Activated CD4-positive, alpha-beta T cell treated with anti-CD3 and anti-CD28 coated beads, Interleukin-2, Interleukin-4, amounts not matched to agents 100 ng/mL and 50 ng/mL, durations not matched to agents 16 hours and 8 hours (primary cell): Measurements from ENCODE around the gene POFUT2.

Experiments used
- DNase-seq: peaks from one replicate; pipeline ENCODE4 v3.0.0-alpha.2; 2020; ENCODE audit warnings: low spot score

Gene POFUT2

DNA sequence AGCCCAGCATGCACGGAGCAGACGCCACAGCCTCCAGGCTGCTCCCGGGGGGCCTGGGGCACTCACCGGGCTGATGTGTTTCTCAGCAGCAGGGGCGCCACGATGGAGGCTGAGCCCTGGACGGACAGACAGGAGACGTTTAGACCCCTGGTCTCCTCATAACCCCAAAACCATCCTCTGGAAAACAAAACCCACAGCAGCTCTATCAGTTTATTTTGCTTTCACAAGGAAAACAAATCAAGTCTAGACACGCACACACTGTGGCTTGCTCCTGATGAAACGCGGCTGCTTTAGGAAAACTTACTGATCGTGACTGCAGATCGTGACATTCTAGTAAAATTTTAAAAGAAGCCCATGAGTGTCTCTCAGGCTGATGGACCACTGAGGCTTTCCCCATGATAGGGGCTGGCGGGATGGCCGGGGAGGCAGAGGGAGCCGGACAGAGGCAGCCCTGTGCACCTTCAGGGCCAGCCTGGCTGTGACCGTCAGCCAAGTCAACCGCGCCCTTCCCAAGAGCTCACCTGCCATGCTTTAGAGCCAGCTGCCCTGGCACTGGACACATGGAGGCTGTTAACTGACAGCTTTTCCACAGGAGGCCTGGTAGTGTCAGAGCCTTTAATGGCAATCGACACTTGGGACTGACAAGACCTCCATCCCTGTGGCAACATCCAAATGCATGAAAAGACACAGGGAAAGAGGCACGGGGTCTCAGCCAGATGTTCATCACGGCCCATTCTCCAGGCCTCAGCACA lies 5.2 kb downstream of the POFUT2 start:
- DNase-seq, result no peak

DNA sequence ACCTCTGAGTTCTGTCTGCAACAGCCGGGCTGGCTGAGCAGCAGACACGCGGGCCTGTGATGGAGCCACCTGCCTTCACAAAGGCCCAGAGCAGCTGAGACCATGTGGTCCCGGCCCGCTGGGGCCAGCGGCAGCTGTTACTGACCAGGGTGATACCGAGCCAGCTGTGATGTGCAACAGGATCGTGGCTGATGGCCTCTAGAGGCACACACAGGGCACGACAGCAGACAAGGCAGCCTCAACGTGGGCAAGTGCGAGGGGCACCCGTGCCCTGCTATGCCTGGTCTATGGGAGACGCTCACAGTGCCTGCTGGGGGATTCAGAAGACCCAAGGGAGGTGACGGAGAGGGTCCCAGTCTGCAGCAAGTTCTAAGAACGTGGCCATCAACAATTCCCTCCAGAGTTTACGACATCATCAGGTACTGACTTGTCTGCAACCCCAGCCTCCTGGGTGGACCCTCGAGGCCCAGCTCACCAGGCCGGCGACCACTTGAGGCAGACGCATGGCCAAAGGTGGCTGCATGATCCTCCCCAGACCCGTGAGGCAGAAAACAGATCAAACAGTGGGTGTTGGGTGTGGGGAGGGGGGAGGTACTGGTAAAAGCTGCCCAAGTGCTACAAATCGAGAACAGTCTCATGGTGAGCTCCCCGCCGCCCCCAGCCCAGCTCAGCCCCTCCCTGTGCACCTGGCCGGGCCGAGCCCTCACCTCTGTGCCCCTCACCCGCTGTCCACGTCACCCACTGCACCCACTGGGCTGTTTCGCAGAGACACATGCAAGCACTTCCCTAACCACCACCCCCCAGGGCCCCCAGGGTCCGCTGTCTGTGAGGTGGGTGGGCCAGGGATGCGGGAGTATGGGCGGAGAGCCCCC lies 6.0 kb downstream of the POFUT2 start:
- no peak for DNase-seq

DNA sequence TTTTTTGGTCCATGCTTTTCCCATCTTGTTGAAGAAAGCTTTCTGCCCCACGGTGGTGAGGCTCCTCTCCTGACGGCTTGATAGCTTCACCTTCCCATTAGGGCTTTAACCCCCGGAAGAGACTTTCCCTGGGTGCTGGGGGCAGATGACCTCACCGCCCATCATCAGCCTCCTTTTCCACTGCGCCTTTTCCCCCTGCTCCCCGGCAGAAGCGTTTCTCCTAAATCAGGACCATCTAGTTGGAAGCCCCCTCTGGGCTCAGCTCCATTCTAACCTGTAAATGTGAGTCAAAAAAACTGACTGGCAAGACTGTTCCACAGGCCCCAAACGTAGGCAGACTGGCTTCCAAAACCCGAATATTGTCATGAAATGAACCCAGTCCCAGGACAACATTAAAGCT lies 6.7 kb downstream of the POFUT2 start:
- no peak for DNase-seq

DNA sequence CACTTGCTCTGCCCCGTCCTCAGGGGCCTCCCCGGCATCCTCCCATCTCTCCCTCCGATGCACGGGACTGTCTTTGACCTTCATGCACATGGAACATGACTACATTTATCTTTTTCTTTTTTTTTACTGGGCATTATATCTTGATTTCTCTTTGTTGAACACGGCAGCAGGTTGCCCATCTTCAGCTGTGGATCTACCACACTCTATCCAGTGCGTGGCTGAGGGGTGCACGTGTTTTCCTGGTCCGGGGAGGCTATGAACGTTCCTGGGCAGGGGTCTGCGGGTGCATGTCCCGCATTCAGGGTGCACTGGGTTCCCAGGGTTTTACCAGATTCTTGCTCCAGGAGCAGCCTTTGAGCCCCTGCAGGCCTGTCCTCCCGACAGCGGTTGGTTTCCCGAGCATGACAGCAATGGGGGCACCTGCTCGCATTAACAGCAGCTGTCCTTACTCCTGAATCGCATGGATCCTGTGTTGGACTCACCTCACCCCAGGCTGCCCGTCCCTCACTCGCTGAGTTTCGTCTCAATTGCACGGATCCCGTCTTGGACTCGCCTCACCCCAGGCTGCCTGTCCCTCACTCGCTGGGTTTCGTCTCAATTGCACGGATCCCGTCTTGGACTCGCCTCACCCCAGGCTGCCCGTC lies 7.4 kb downstream of the POFUT2 start:
- no peak for DNase-seq

DNA sequence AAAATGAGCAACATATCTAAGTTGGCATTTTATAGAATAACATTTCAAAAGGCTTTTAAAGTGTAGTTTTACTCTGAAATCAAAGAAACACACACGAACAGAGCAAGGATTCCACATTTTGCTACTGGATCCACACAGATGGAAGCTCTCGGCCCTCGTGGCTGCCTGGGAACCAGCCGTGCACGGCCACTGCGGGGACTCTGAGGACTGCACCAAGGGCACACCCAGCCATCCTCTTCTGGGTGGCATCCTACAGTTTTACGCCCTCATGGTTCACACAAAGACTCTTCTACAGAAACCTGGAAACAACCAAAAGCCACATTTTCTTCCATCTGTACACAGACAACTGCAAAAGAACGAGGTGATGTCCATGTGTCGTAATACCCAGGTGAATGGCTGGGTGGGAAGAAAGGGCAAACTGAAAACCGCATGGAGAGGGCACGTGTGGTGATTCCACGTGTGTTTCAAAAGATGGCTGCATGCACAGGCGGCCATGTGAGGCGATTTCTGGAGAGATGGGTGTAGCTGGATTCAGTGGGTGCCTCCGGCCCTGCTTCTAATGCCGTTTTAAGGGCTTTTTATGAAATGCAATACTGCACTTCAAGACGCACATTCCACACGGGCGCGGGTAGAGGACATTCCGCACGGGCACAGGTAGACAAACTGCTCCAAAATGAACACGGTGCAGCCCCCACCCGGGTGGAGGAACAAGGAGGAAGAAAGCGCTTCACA lies 8.1 kb downstream of the POFUT2 start:
- DNase-seq, result no peak

DNA sequence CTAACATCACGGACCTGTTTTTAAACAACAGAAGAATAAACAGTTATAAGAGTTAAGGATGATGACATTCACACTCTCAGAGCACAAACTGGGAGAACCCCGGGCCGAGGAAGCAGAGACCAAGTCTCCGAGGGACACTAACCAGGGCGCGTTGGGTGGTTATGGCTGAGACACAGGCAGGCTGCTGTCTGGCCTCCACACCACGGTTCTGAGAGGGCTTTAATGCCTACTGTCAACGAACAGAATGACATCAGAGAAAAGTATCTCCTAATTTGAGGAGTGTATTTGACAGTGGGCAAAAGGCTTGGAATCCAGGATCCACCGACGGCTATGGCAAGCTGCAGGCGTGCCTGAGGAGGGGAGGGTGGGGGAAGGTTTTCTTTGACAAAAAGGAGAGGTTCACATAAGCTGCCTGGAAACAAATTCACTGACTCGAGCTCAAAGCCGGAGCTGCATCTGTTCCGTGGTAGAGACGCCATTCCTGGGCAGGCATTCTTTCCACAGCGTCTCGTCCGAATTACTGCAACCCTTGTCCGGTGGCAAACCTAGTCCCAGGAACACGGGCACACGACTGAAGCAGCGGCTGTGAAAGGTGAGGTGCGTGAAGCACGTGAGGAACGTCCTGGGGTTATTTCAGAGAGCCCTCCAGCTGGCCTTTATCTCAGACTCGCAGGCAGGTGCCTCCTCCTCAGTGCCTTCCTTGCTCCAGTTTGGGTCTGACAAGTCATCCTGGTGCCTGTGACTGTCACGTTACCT lies 9.4 kb downstream of the POFUT2 start:
- no peak for DNase-seq

DNA sequence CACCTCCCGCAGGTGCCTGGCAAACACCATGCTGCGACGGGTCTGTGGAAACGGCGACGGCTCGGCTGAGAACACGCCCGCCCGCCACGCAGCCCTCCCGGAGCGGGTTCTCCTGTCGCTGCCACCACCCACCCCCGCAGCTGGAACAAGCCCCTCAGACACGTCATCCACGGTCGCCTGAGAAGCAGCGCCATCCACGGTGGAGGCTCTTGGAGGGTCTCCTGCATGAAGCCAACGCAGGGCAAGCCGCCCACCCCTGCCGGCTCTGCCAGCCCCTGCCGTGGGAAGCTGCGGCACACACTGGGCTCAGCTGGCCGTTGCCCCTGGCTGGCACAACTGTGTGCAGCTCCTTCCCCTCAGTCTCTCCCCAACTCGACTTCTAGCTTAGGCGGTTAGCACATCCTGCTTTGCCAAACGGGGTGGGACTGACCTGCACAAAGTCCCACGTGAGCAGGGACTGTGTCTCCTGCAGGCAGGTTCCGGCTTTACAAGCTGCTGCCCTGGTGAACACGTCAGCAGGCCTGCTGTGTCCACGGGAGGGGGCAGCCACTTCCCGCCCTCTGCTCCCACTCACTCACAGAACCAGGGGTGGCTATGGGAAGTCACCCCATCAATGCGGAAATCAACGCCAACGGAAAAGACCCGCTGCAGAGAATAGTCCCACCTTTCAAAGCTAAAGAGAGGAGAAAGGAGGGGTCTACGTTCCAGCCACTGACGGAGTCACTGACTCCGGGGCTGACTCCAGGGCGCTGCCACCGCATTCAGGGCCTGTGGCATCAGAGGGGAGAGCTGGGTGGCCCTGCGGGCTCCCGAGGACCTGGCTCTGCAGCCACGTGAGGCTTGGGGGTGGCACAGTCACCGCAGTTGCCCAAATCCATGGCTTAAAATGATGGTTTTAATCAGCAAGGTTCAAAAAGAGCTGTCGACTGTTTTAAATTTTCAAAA lies 10.3 kb downstream of the POFUT2 start:
- DNase-seq, result no peak

DNA sequence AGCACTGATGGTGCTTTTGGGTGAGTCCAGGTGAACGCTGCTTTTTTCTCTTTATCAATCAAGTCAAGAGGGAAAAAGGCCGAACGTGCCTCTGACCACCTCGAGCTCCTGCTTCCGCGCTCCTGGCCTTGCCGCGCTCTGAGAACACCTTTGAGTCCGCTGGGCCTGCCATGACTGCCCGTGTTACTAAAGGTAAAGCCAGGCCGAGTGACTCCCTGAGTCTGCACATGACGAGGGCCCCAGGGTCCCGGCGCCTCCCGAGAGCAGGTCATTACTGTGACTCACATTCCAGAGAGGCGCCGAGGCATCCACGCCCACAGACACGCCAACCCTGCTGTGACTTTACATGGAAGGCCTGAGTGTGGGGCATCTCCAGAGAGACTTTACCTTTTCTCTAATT lies 11.1 kb downstream of the POFUT2 start:
- DNase-seq, result no peak

DNA sequence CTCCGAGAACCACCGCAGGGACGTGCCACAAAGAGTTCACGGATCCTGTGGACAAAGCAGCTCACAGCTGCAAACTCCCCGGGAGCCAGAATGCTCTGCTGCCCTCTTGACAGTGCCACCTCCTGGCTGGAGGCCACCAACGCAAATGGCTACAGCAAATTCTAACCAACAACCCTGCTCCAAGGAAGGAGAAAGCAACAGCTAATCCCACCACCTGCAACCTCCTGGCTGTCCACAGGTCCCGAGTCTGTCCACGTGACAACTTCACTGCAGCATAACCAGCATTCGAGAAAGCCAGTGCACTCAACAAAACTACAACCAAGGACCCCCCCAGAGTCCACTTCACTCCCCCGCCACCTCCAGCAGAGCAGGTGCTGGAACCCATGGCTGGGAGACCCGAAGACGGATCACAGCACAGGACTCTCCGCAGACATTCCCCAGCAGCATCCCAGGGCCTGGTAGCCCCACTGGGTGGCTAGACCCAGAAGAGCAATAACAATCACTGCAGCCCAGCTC lies 17.3 kb downstream of the POFUT2 start:
- DNase-seq, result no peak

DNA sequence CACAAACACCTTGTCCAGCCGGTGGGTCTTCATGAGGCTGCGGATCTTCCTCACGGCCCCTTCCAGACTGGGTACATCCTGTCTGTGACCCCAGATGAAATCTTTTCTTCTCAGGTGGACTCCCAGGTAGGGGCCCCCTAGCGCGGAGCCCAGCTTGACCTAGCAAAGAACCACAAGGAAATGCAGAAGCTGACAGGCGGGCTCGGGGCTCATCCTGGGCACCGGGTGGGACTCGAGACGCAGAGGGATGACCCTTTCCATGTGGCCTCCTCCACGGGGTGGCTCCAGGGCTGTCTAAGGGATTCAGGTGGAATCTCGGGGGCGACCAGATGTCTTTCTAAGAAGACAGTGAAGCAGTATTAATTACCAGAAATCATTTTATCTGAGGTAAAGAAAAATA lies 17.8 kb downstream of the POFUT2 start:
- no peak for DNase-seq

DNA sequence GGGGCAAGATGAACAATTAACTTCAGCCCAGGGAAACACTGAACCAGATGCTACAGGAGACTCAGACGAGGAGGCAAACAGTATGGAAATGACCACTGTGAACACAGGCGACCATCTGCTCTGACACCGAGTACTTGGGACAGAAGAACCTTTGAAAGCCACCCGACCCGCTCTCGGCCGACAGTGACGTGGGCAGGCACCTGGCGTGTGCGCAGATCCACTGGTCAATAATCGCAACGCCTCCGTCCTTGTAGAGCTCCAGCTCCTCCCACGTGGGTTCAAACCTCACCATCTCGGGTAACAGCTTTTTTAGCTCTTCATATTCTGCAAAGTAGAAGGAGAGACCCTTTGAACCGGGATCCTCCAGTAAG lies 20.3 kb downstream of the POFUT2 start:
- DNase-seq, result no peak

DNA sequence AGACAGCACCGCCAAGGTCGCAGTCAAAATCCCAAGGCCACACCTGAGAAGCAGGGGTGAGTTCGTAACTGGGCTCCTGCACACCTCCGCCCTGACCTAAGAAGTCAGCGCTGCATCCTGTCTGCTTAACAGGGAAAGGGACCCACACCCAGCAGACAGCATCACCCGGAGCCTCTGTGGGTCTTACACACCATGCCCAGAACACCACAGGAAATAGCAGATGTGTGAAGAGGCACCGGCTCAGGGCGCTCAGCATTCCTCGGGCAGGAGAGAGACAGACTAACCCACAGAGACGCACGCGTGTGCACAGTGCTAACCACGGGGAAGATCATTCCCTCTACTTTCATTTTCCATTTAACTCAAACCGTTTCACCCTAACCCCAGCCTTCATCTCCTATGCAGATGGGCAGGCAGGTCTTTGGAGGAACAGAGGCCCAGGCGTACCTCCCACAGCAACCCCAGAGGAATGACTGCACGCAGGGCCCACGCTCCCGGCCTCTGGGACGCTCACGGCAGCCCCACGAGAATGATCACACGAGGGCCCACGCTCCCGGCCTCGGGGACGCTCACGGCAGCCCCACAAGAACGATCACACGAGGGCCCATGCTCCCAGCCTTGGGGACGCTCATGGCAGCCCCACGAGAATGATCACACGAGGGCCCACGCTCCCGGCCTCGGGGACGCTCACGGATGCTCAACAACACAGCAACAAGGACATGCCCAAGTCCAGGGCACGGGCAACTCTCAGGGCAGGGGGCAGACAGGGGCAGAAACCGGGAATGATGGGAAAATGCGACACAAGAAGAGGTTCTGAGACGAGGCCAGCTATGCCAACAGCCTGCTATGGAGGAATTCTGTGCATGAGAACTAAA lies 20.9 kb downstream of the POFUT2 start:
- DNase-seq, result peak; percentile 71

DNA sequence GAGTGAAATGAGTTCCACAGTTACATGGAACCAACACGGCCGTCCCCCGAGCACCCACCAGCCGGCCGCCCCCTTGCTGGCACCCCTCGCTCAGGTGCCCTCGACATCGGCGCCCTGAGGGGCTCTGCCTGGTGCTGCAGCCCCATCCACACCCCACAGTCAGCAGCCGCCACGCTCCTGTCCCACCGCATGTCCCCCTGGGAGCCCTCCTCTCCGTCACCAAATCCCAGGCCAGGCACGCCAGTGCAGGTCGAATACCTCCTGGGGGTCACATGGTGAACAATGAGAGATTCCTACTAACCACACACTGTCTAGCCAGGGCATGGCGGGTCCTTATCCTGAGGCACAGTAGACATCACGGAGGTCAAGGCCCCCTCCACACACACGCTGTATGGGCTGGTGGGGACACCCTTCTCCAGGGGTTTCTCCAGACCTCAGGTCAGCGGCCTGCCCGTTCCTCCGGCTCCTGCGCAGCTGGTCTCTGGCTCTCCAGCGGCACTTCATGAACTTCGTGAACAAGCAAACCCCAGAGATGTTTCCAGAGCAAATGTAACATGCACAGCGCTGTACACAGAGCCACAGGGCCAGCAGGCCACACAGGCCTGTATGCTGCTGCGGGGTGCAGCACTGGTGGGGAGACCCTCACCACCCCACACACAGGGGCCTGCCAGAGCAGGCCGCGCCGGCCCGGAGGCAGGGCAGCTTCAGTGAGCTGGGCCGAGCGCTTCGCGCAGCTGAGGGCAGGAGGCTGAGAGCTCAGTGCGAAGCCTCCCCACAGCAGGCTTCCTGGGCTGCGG lies 21.8 kb downstream of the POFUT2 start:
- DNase-seq, result no peak

DNA sequence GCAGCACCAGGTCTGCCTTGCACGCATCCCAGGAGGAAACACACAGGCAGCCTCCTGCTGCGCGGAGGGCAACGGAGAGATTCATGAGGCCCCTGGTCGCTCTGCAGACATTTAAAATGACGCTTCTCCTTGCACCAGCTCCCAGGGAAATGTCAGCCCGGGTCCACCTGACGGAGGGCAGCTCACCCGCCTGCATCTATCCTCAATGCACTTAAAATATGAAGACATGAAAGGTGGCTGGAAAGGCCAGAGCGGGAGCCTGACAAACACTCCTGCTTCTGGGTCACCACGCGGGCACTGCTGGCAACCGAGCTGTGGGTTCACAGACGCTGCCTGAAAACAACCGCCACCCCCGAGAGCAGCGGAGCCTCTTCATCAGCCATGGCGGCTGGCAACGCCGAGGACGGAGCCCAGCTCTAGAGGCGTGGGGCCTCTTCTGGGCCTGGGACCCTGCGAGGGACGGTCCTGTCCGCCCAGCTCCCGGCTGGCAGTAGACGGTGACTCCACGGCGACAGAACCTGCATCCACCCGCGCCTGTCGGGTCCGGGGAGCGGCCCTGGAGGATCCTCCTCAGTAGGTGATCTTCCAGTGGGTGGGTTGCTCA lies 22.7 kb downstream of the POFUT2 start:
- DNase-seq, result no peak

DNA sequence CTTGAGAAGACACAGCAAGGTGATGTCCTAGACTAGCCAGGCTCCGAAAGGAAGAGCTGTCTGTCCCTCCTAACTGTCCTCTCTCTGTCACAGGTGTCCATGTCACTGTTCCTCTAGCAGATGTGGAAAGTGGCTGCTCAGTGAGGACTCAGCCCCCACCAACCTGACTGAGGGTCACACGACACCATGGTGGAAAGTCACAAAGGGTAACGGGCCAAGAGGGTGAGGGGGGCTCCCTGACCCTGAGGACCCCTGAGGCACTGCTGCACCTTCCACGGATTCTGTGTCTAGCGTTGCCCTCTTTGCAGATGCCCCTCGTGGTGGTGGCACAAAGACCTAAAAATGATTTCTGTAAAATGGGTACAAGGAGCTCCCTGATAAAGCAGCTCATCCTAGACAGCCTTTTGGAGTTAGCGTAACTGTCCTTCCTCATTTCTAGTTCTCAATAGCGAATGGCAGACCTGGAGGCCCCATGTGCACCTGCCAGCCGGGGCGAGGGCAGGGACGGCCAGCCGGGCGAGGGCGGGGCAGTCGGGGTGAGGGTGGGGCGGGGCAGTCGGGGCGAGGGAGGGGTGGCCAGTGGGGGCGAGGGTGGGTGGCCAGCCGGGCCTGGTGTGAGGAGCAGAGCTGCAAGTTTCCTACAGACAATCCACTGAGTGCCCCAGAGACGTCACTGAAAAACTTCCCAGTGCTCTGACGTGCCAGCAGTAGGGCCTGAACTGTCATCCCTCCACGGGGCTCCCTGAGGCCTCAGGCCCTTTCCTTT lies 23.4 kb downstream of the POFUT2 start:
- DNase-seq, result no peak

DNA sequence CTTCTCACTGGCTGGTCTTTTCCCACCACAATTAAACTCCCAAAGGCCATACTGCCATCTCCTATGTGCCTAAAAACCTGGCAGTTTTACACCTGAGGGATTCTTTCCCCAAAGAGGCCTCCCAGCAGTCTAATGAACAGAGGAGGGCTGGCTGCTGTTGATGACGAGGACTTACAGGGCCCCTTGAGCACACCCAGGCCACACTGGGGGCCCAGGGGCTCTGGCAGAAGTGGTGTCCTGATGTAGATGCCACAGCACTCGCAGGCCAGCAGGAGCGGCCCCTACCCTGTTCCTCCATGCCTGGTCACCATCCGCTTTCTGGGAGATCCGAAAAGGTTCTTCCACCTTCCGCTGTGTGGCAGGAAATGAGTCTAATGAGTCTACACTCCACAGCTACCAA lies 24.2 kb downstream of the POFUT2 start:
- no peak for DNase-seq

DNA sequence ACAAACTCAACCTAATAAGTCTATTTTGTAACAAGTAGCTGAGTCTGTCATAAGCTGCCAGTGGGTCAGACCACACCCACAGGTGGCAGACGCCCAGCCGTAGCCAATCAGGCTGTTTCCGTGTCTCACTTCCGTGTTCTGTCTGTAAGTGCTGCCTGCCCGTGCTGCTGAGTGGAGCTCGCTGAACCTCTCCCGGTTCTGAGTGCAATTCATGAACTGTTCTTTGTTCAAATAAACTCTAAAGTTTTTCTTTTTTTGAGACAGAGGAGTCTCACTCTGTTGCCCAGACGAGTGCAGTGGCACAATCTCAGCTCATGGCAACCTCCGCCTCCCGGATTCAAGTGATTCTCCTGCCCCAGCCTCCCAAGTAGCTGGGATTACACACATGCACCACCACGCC lies 25.1 kb downstream of the POFUT2 start:
- no peak for DNase-seq
